ENCODE data around the gene INSYN2B. TPM values are rescaled to one million over a fixed set of nuclear protein-coding genes. Genes with fewer than 3 reads are reported as not detected.

Gene INSYN2B
- total and polyA plus RNA-seq, 2 donors (not counting 1 experiment from before 2014, with no cell fraction given): not detected

DNA sequence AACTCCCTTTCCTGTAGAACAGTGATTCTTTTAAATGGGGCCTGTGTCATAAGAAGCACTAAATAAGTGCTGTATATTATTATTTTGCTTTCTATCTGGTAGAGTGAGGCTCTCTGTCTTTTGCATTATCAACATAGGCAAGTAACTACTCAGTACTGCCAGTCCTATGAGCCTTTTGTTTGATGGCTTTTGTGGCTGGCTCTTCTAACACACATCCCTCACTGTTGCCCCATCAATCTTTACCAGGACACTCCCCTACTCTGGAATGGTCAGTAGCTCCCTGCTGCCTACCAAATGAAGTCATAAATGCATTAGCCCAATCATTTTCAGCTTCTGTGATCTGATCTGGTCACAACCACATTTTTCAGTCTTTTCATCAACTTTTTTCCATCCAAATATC, 137.6 kb downstream of the INSYN2B start:
- Mint-ChIP-seq H3K27me3 (no peaks in the 10 kb centered on the region), H3K4me3 (no peak overlapping the region), H3K9me3 (ENCODE audit: insufficient read depth) (no peaks in the 10 kb centered on the region), H3K4me1 (no peaks in the 10 kb centered on the region), H3K27ac (no peak overlapping the region)
- Histone ChIP-seq H3K27me3 (replicated peaks in 1 of 4; ENCODE audit: control extremely low read depth in 1 of 4, control insufficient read depth in 3 of 4, insufficient read depth in 4 of 4, low read length in 3 of 4) (no peaks in the 10 kb centered on the region), H3K79me2 (ENCODE audit: control insufficient read depth, insufficient read depth, low read length) (peaks cover 9% of the 10 kb centered on the region), H3K36me3 (replicated peaks in 1 of 2; ENCODE audit: control extremely low read depth in 1 of 2, control insufficient read depth in 1 of 2, extremely low read depth in 1 of 2, insufficient read depth in 2 of 2, low read length in 1 of 2) (peaks cover 16 to 53% of the 10 kb centered on the region in 2 experiments), H3K4me1 (ENCODE audit: control insufficient read depth in 2 of 2, insufficient read depth in 2 of 2, low read length in 2 of 2) (no peaks in the 10 kb centered on the region), H3K9ac (ENCODE audit: low read length) (no peak overlapping the region), H2AFZ (ENCODE audit: insufficient read depth, low read depth, low read length, poor library complexity, severe bottlenecking) (no peak overlapping the region), H3K4me3 (ENCODE audit: control extremely low read depth in 1 of 5, extremely low read depth in 1 of 5, insufficient read depth in 1 of 5, low read depth in 2 of 5, low read length in 4 of 5) (no peak overlapping the region), H3K9me3 (ENCODE audit: control extremely low read depth in 1 of 3, control insufficient read depth in 2 of 3, insufficient read depth in 1 of 3, low read length in 2 of 3) (no peaks in the 10 kb centered on the region), H3K27ac (ENCODE audit: low read length in 2 of 2) (no peak overlapping the region), H3K4me2 (replicated peaks; ENCODE audit: low read depth, low read length, poor library complexity, severe bottlenecking) (no peak overlapping the region), H4K20me1 (ENCODE audit: control insufficient read depth, insufficient read depth, low read length, poor library complexity, severe bottlenecking) (peaks cover 3% of the 10 kb centered on the region)
- CTCF ChIA-PET: no interaction called here
- no peak for DNase-seq
- TF ChIP-seq CTCF (IDR thresholded peaks at IDR 0.05) (no peak), EZH2 (IDR thresholded peaks at IDR 0.05; ENCODE audit: borderline replicate concordance, insufficient read depth, low read depth, low read length, poor library complexity, severe bottlenecking) (no peak)
- POLR2A ChIA-PET: no interaction called here
- intact Hi-C loops (cut with micrococcal nuclease): no loop called here
- no peak for ATAC-seq (ENCODE audit: low read depth)

DNA sequence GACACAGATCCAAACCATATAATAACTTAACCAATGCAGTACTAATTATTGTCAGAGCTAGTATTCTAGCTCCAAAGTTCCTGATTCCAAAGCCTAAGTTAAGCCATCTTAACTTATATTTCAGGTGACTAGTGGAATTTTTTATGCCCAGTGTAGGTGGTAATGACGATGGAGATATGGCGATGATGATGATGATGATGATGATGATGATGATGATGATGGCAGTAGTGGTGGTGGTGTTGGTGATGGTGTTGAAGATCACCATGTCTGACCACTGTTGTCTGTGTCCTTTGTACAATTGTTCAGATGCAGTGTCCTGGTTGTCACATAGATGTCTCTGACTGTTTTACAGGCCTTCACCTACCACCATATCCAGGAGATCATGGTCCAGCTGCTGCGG, 139.9 kb downstream of the INSYN2B start:
- no peak overlapping the region for H3K4me3 ChIP-seq (ENCODE audit: control extremely low read depth in 1 of 5, extremely low read depth in 1 of 5, insufficient read depth in 1 of 5, low read depth in 2 of 5, low read length in 4 of 5)
- TF ChIP-seq EZH2 (IDR thresholded peaks at IDR 0.05; ENCODE audit: borderline replicate concordance, insufficient read depth, low read depth, low read length, poor library complexity, severe bottlenecking): no peak
- TF ChIP-seq CTCF (IDR thresholded peaks at IDR 0.05): no peak
- ATAC-seq (ENCODE audit: low read depth): no peak
- 72% methylated on average over 2 of the region's 3 CpGs for WGBS (ENCODE audit: insufficient coverage)
- no peaks in the 10 kb centered on the region for H3K9me3 ChIP-seq (ENCODE audit: control extremely low read depth in 1 of 3, control insufficient read depth in 2 of 3, insufficient read depth in 1 of 3, low read length in 2 of 3)
- Mint-ChIP-seq H3K4me1 (no peaks in the 10 kb centered on the region), H3K27ac (no peak overlapping the region), H3K27me3 (no peaks in the 10 kb centered on the region), H3K9me3 (ENCODE audit: insufficient read depth) (no peaks in the 10 kb centered on the region), H3K4me3 (no peak overlapping the region)
- H3K9ac ChIP-seq (ENCODE audit: low read length): no peak overlapping the region
- CTCF ChIA-PET: no interaction called here
- intact Hi-C loops (cut with micrococcal nuclease): no loop called here
- H3K27me3 ChIP-seq (replicated peaks in 1 of 4; ENCODE audit: control extremely low read depth in 1 of 4, control insufficient read depth in 3 of 4, insufficient read depth in 4 of 4, low read length in 3 of 4): no peaks in the 10 kb centered on the region
- no peaks in the 10 kb centered on the region for H3K4me1 ChIP-seq (ENCODE audit: control insufficient read depth in 2 of 2, insufficient read depth in 2 of 2, low read length in 2 of 2)
- peaks cover 3% of the 10 kb centered on the region for H4K20me1 ChIP-seq (ENCODE audit: control insufficient read depth, insufficient read depth, low read length, poor library complexity, severe bottlenecking)
- H3K79me2 ChIP-seq (ENCODE audit: control insufficient read depth, insufficient read depth, low read length): peaks cover 9% of the 10 kb centered on the region
- no peak overlapping the region for H2AFZ ChIP-seq (ENCODE audit: insufficient read depth, low read depth, low read length, poor library complexity, severe bottlenecking)
- H3K27ac ChIP-seq (ENCODE audit: low read length in 2 of 2): no peak overlapping the region
- POLR2A ChIA-PET: no interaction called here
- H3K4me2 ChIP-seq (replicated peaks; ENCODE audit: low read depth, low read length, poor library complexity, severe bottlenecking): no peak overlapping the region
- H3K36me3 ChIP-seq (replicated peaks in 1 of 2; ENCODE audit: control extremely low read depth in 1 of 2, control insufficient read depth in 1 of 2, extremely low read depth in 1 of 2, insufficient read depth in 2 of 2, low read length in 1 of 2): peaks cover 20 to 44% of the 10 kb centered on the region in 2 experiments
- no peak for DNase-seq

All from B cell (primary cell).